H9 (cell line): ENCODE results near the gene BEND5. TPM values are rescaled to one million over a fixed set of nuclear protein-coding genes. Genes with fewer than 3 reads are reported as not detected.

Experiments
- DNase-seq: peaks from one replicate; pipeline ENCODE4 v3.0.0-alpha.2; 2017
- H2AFZ ChIP-seq: one replicate; pipeline ENCODE4 v1.6.1; 2013; ENCODE audit warnings: mild to moderate bottlenecking, low read length, control low read depth, moderate library complexity
- H2AK5ac ChIP-seq: 2 replicates; pipeline ENCODE4 v1.6.1; 2013; ENCODE audit warnings: low read length, control low read depth, mixed read lengths; ENCODE audit not compliant: insufficient read length
- H2BK120ac ChIP-seq: one replicate; pipeline ENCODE4 v1.6.1; 2013; ENCODE audit warnings: low read depth, mild to moderate bottlenecking, low read length, control low read depth, inconsistent platforms; ENCODE audit not compliant: poor library complexity, severe bottlenecking
- H2BK12ac ChIP-seq: 2 replicates; pipeline ENCODE4 v1.6.1; 2013; ENCODE audit warnings: low read length, control low read depth, mixed read lengths, low read depth; ENCODE audit not compliant: insufficient read length
- H2BK15ac ChIP-seq: 2 replicates; pipeline ENCODE4 v1.6.1; 2013; ENCODE audit warnings: low read depth, low read length, control low read depth
- H2BK20ac ChIP-seq: one replicate; pipeline ENCODE4 v1.6.1; 2013; ENCODE audit warnings: low read depth, mild to moderate bottlenecking, low read length, control low read depth, inconsistent platforms; ENCODE audit not compliant: poor library complexity, severe bottlenecking
- H2BK5ac ChIP-seq: 2 replicates; pipeline ENCODE4 v1.6.1; 2013; ENCODE audit warnings: low read length, control low read depth, mixed read lengths; ENCODE audit not compliant: insufficient read length
- H3K14ac ChIP-seq: 2 replicates; pipeline ENCODE4 v1.6.1; 2013; ENCODE audit warnings: low read length, control low read depth; ENCODE audit not compliant: insufficient read depth
- H3K18ac ChIP-seq: 2 replicates; pipeline ENCODE4 v1.6.1; 2013; ENCODE audit warnings: low read depth, mild to moderate bottlenecking, mixed read lengths, low read length, control low read depth; ENCODE audit not compliant: insufficient read length
- H3K23ac ChIP-seq: 2 replicates; pipeline ENCODE4 v1.6.1; 2013; ENCODE audit warnings: low read length, control low read depth, mixed read lengths, low read depth; ENCODE audit not compliant: insufficient read length
- H3K23me2 ChIP-seq: 2 replicates; pipeline ENCODE4 v1.6.1; 2013; ENCODE audit warnings: low read depth, mild to moderate bottlenecking, mixed read lengths, low read length, control low read depth; ENCODE audit not compliant: insufficient read length, poor library complexity, severe bottlenecking
- H3K27ac ChIP-seq: 2 replicates; pipeline ENCODE4 v1.5.1; 2013; ENCODE audit warnings: low read length, control low read depth, mixed read lengths, low read depth; ENCODE audit not compliant: insufficient read length
- H3K27me3 ChIP-seq: 2 replicates; pipeline ENCODE4 v1.6.1; 2013; ENCODE audit warnings: low read length, control low read depth, inconsistent platforms; ENCODE audit not compliant: insufficient read depth
- H3K4ac ChIP-seq: 2 replicates; pipeline ENCODE4 v1.6.1; 2013; ENCODE audit warnings: low read depth, mild to moderate bottlenecking, control low read depth, inconsistent platforms, low read length, moderate library complexity
- H3K4me1 ChIP-seq: 2 replicates; pipeline ENCODE4 v1.6.1; 2013; ENCODE audit warnings: low read length, control low read depth, inconsistent platforms; ENCODE audit not compliant: insufficient read depth
- H3K4me2 ChIP-seq: 2 replicates; pipeline ENCODE4 v1.6.1; 2013; ENCODE audit warnings: low read length, control low read depth, mixed read lengths; ENCODE audit not compliant: insufficient read length, insufficient read depth
- H3K56ac ChIP-seq: 2 replicates; pipeline ENCODE4 v1.6.1; 2013; ENCODE audit warnings: low read depth, mild to moderate bottlenecking, mixed read lengths, low read length, control low read depth; ENCODE audit not compliant: insufficient read length
- H3K79me1 ChIP-seq: 2 replicates; pipeline ENCODE4 v1.6.1; 2013; ENCODE audit warnings: low read depth, mild to moderate bottlenecking, moderate library complexity, low read length, control low read depth, inconsistent platforms; ENCODE audit not compliant: insufficient read depth, poor library complexity, severe bottlenecking
- H3K79me2 ChIP-seq: 2 replicates; pipeline ENCODE4 v1.6.1; 2013; ENCODE audit warnings: low read length, control low read depth, inconsistent platforms; ENCODE audit not compliant: insufficient read depth
- H3K9ac ChIP-seq: 2 replicates; pipeline ENCODE4 v1.6.1; 2013; ENCODE audit warnings: low read length, control low read depth, mixed read lengths; ENCODE audit not compliant: insufficient read length; ENCODE audit errors: extremely low read depth
- H3K9me3 ChIP-seq: one replicate; pipeline ENCODE4 v1.6.1; 2013; ENCODE audit warnings: low read depth, low read length, inconsistent platforms; ENCODE audit not compliant: control insufficient read depth
- H3T11ph ChIP-seq: one replicate; pipeline ENCODE4 v1.6.1; 2013; ENCODE audit warnings: mild to moderate bottlenecking, low read length, control low read depth, inconsistent platforms
- H4K20me1 ChIP-seq: one replicate; pipeline ENCODE4 v1.6.1; 2013; ENCODE audit not compliant: control insufficient read depth, insufficient read length, insufficient read depth
- H4K5ac ChIP-seq: 2 replicates; pipeline ENCODE4 v1.6.1; 2013; ENCODE audit warnings: low read depth, mild to moderate bottlenecking, mixed read lengths, low read length, control low read depth; ENCODE audit not compliant: insufficient read length
- H4K8ac ChIP-seq: replicated peaks from 2 replicates; pipeline ENCODE4 v1.6.1; 2013; ENCODE audit warnings: low read length, control low read depth, mixed read lengths, low read depth; ENCODE audit not compliant: insufficient read length
- H4K91ac ChIP-seq: 2 replicates; pipeline ENCODE4 v1.6.1; 2013; ENCODE audit warnings: low read depth, mild to moderate bottlenecking, moderate library complexity, mixed read lengths, low read length, control low read depth; ENCODE audit not compliant: insufficient read length
- H3K27ac Mint-ChIP-seq, 3 experiments: 2 replicates in 2 of 3; 3 replicates in 1 of 3; pipeline ENCODE4 v1.8.0; 2020 to 2021; ENCODE audit warnings: mixed read lengths in 3 of 3, mild to moderate bottlenecking in 1 of 3, moderate library complexity in 1 of 3
- H3K27me3 Mint-ChIP-seq: 2 replicates; pipeline ENCODE4 v1.8.0; 2021; ENCODE audit warnings: low read depth, mild to moderate bottlenecking, moderate library complexity, mixed read lengths
- H3K36me3 Mint-ChIP-seq, 3 experiments: 2 replicates in 2 of 3; 3 replicates in 1 of 3; pipeline ENCODE4 v1.8.0; 2020 to 2021; ENCODE audit warnings: low read depth in 3 of 3, mixed read lengths in 3 of 3; ENCODE audit not compliant: insufficient read depth in 1 of 3
- H3K4me1 Mint-ChIP-seq, 2 experiments: 2 replicates each; pipeline ENCODE4 v1.8.0; 2020; ENCODE audit warnings: mixed read lengths in 2 of 2
- H3K4me3 Mint-ChIP-seq, 2 experiments: 2 replicates in 1 of 2; 3 replicates in 1 of 2; pipeline ENCODE4 v1.8.0; 2020 to 2021; ENCODE audit warnings: mild to moderate bottlenecking in 2 of 2, mixed read lengths in 2 of 2, moderate library complexity in 1 of 2
- H3K9me3 Mint-ChIP-seq, 2 experiments: 2 replicates in 1 of 2; 3 replicates in 1 of 2; pipeline ENCODE4 v1.8.0; 2020; ENCODE audit warnings: mild to moderate bottlenecking in 2 of 2, mixed read lengths in 2 of 2, moderate library complexity in 1 of 2
- CTCF ChIP-seq: fragments of 200-600 bp; sonication (generic); conservative IDR thresholded peaks from 3 replicates; pipeline ENCODE4 v1.8.0; 2021; ENCODE audit warnings: antibody characterized with exemption, mild to moderate bottlenecking
- WGBS: extraction: QIAGEN DNeasy Blood & Tissue Kit; methylation state at CpG from one replicate; pipeline ENCODE4 v1.1.7; 2013; ENCODE audit warnings: missing lambda C conversion rate, low lambda C conversion rate, mixed read lengths; ENCODE audit not compliant: insufficient read length; ENCODE audit errors: extremely low coverage; 5-methylcytosine and 5-hydroxymethylcytosine counted together
- total RNA-seq: library from RNA; stranded (reverse); gene quantifications from 2 replicates; pipeline ENCODE4 v1.2.1, GENCODE V29; 2021

Gene BEND5
- total RNA-seq, 1 experiment from 2014 or later: 4.8 TPM

- no peaks in the 10 kb centered on the region for H3K79me2 ChIP-seq
- H3K56ac ChIP-seq: no peak overlapping the region
- no peaks in the 10 kb centered on the region for H4K20me1 ChIP-seq
- DNase-seq: no peak
- no peak overlapping the region for H2BK120ac ChIP-seq
- H4K5ac ChIP-seq: no peak overlapping the region
- H3K9ac ChIP-seq: no peak overlapping the region
- Mint-ChIP-seq H3K4me1 (peaks cover 2 to 7% of the 10 kb centered on the region in 2 experiments; a peak in 1 of 4 replicates), H3K9me3 (no peaks in the 10 kb centered on the region; a peak in 1 of 5 replicates), H3K27me3 (peaks cover 3% of the 10 kb centered on the region; the same call in 1 of the 2 replicates), H3K27ac (no peak overlapping the region), H3K4me3 (no peak overlapping the region), H3K36me3 (no peaks in the 10 kb centered on the region)
- no peaks in the 10 kb centered on the region for H3K27me3 ChIP-seq
- H2BK12ac ChIP-seq: no peak overlapping the region
- no peak overlapping the region for H2BK5ac ChIP-seq
- no peak overlapping the region for H3K4ac ChIP-seq
- H3K23ac ChIP-seq: no peak overlapping the region
- no peak overlapping the region for H2AK5ac ChIP-seq
- no peak overlapping the region for H3K18ac ChIP-seq
- H3K79me1 ChIP-seq: no peaks in the 10 kb centered on the region
- H3K4me1 ChIP-seq: no peaks in the 10 kb centered on the region
- TF ChIP-seq CTCF: no peak
- WGBS: no CpG with 5 or more reads among the region's 2 CpGs
- H2BK15ac ChIP-seq: no peak overlapping the region
- H3K27ac ChIP-seq: no peak overlapping the region
- no peak overlapping the region for H4K91ac ChIP-seq
- H2BK20ac ChIP-seq: no peak overlapping the region
- H2AFZ ChIP-seq: no peak overlapping the region
- no peak overlapping the region for H3T11ph ChIP-seq
- H3K9me3 ChIP-seq: no peaks in the 10 kb centered on the region
- no peak overlapping the region for H4K8ac ChIP-seq
- no peak overlapping the region for H3K4me2 ChIP-seq
- H3K23me2 ChIP-seq: no peaks in the 10 kb centered on the region
- H3K14ac ChIP-seq: no peak overlapping the region
Measured at GRCh38 chr1:48695161-48695560, 81.5 kb downstream of the BEND5 start.
